ENCODE data around the gene FAM241B.

Gene FAM241B

DNA sequence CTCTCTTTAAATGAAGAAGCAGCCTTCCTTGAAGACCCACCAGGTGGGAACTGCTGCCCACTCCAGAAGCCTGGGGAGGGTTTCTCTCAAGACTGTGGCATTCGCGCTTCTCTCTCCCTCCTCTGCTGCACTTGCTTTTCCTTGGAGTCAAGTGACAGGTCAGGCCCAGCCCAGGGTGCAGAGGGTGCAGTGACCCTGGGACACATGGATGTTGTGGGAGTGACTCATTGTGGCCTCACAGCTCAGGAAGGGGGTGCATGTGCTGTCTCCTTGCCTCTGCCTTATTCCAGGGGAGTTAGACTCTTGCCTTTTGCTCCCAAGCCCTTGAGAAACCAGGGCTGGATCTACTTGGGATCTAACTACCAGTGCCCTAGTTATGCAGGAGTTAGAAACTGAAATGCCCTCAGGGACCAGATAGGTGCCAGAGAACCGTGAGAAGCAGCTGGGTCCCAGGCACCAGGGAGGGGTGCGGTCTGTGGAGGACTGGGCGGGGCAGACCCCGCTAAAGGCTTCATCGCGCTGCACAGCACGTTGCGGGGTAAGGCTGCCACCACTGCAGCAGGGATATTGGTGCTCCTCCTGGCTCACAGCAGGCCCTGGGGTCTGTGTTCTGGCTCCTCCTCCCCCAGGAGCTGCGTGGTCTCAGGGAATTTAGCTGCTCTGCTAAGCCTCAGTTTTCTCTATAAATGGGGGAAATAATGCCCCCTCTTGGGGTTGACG is 11.4 kb downstream of the FAM241B start:
- Histone ChIP-seq H3K36me3 (ENCODE audit: control insufficient read depth, insufficient read depth, low read length) (no peaks in the 10 kb centered on the region), H3K27ac (ENCODE audit: insufficient read depth, low read length, poor library complexity, severe bottlenecking) (no peak overlapping the region), H3K4me1 (ENCODE audit: control insufficient read depth, insufficient read depth, low read length, poor library complexity, severe bottlenecking) (no peaks in the 10 kb centered on the region), H3K9me3 (ENCODE audit: control insufficient read depth, low read length) (no peaks in the 10 kb centered on the region), H3K27me3 (replicated peaks; ENCODE audit: control insufficient read depth, insufficient read depth, low read length, poor library complexity, severe bottlenecking) (peaks cover 2% of the 10 kb centered on the region), H3K4me3 (ENCODE audit: insufficient read depth, low read depth, low read length, poor library complexity, severe bottlenecking) (no peak overlapping the region)
- no peak for DNase-seq

DNA sequence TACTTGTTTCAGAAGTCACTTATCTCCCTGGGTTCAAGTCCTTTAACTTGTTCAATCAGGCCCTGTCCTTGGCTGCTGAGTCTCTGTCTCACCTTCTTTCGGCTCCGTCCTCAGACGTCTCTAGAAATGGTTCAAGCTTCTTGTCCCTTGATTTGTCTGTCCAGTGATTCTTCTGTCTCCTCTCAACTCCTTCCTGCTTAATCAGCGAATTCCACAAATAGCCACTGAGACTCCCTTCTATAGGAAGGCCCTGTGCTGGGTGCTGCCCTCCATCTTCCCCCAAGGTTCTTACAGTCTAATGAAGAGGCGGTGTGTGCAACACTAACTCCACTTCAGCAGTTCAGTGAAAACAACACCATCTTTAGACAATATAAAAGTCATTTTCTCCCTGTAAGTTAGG is 12.7 kb downstream of the FAM241B start:
- DNase-seq: no peak
- Histone ChIP-seq H3K4me1 (ENCODE audit: control insufficient read depth, insufficient read depth, low read length, poor library complexity, severe bottlenecking) (no peaks in the 10 kb centered on the region), H3K4me3 (ENCODE audit: insufficient read depth, low read depth, low read length, poor library complexity, severe bottlenecking) (no peak overlapping the region), H3K27me3 (replicated peaks; ENCODE audit: control insufficient read depth, insufficient read depth, low read length, poor library complexity, severe bottlenecking) (peaks cover 2% of the 10 kb centered on the region), H3K36me3 (ENCODE audit: control insufficient read depth, insufficient read depth, low read length) (no peaks in the 10 kb centered on the region), H3K27ac (ENCODE audit: insufficient read depth, low read length, poor library complexity, severe bottlenecking) (no peak overlapping the region), H3K9me3 (ENCODE audit: control insufficient read depth, low read length) (no peaks in the 10 kb centered on the region)

DNA sequence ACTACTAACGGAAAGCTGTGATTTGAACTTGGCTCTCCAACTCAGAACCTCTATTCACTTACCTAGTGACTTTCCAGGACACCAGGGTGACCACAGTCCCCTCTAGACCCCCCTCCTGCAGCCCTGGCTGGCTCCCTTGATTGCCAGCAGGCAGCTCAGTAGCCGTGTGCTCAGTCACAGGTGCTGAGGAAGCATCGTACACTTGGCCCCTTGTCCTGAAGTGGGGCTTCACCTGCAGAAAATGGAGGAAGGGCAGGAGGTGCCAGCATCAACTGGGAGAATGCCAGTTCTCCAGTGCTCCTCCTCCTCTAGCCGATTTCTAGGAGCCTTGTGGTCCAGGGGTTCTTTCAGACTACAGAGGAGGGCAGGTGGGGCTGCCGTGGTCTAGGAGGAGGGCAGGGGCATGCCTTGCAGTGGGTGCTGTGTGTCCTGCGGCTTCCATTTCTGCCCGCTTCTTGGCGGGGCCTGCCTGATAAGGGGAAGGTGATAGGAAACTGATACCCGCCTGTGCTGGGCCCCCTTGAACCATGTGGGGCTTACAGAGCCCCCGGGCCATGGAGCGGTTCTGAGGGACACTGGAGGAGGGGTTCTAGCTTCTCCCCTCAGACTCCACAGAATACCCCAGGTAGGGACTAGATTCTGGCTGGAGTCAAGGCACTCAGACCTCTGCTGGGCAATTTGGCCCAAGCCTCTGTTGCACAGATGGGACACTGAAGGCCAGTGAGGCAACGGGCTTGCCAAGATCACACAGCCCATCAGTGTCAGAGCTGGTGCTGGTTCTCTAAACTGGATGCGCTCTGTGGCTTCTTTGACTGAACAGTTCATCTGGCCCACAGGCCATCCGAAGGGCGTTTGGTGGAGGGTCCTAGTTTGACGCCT is 14.0 kb downstream of the FAM241B start:
- H3K4me1 ChIP-seq (ENCODE audit: control insufficient read depth, insufficient read depth, low read length, poor library complexity, severe bottlenecking): no peaks in the 10 kb centered on the region
- DNase-seq: no peak
- no peaks in the 10 kb centered on the region for H3K9me3 ChIP-seq (ENCODE audit: control insufficient read depth, low read length)
- no peak overlapping the region for H3K27ac ChIP-seq (ENCODE audit: insufficient read depth, low read length, poor library complexity, severe bottlenecking)
- no peaks in the 10 kb centered on the region for H3K36me3 ChIP-seq (ENCODE audit: control insufficient read depth, insufficient read depth, low read length)
- H3K27me3 ChIP-seq (replicated peaks; ENCODE audit: control insufficient read depth, insufficient read depth, low read length, poor library complexity, severe bottlenecking): peaks cover 2% of the 10 kb centered on the region
- no peak overlapping the region for H3K4me3 ChIP-seq (ENCODE audit: insufficient read depth, low read depth, low read length, poor library complexity, severe bottlenecking)

DNA sequence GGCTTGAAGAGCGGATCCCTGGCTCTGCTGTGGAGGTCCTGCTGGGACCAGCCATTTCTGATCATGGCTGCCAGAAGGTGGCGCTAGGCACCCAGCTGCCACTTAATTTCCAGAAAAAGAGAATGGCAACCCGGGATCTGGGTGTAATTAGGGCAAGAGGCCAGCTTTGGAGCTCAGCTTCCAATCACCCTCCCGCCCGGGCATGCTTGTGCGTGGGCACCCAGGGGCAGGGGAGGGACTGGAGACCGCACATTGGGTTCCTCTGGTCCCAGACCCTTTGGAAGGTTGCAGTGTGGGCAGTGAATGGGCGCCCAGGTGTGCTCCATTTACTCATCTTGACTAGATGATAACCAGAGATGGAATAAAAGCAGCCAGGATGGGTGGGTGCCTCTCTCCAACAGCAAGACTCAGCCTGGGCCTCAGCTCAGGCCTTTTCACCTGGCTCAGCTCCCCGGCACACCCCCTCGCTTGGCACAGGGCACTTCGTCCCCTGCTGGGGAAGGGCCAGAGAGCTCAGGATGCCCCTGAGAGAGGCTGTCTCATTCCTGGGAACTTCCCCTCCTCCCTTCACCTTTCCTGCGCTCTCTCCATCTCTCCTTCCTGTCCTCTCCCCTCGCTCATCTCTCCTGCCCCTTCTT is 14.7 kb downstream of the FAM241B start:
- Histone ChIP-seq H3K27ac (ENCODE audit: insufficient read depth, low read length, poor library complexity, severe bottlenecking) (no peak overlapping the region), H3K4me3 (ENCODE audit: insufficient read depth, low read depth, low read length, poor library complexity, severe bottlenecking) (no peak overlapping the region), H3K9me3 (ENCODE audit: control insufficient read depth, low read length) (no peaks in the 10 kb centered on the region), H3K4me1 (ENCODE audit: control insufficient read depth, insufficient read depth, low read length, poor library complexity, severe bottlenecking) (no peaks in the 10 kb centered on the region), H3K27me3 (replicated peaks; ENCODE audit: control insufficient read depth, insufficient read depth, low read length, poor library complexity, severe bottlenecking) (peaks cover 2% of the 10 kb centered on the region), H3K36me3 (ENCODE audit: control insufficient read depth, insufficient read depth, low read length) (no peaks in the 10 kb centered on the region)
- peak in 1 of 3 donors; percentile 11 for DNase-seq

DNA sequence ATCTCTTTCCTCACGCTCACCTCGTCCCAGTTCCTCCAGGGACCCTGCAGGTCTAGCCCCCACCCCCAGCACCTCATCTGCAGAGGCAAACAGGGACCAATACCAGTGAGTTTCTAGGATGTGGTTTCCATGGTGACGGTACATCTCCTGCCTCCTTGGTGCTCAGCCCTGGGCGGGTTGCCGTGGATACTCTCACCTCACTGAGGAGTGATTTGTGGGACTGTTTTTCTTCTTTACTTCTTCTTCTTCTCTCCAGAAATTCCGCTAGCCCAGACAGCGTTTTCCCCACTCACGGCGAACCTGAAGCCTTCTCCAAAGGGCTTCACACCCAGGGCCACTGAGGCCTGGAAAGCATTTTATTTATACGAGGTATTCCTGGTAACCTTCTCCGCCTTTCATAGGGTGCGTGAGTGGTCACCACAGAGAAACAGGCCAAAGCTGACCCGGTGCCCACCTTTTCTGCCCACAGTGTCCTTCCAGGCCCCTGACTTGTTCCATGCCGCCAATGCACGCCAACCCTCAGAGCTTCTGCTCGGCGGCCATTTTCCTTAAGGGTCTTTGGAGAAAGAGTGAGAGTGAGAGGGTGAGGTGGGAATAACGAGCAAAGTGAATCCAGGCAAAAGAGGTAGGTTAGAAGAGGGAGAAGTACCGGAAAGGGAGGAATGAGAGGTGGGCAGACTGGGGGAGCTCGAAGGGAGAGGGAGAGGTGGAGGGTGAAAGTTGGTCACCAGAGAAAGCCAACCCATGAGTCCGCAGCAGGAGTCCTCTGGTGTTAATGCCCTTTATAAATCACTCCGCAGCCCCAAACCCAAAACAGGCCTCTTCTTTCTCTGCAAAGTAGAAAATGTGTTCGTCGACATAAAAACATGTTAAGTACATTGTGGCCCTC is 15.5 kb downstream of the FAM241B start:
- H3K4me3 ChIP-seq (ENCODE audit: insufficient read depth, low read depth, low read length, poor library complexity, severe bottlenecking): no peak overlapping the region
- H3K27me3 ChIP-seq (replicated peaks; ENCODE audit: control insufficient read depth, insufficient read depth, low read length, poor library complexity, severe bottlenecking): peaks cover 2% of the 10 kb centered on the region
- no peak overlapping the region for H3K27ac ChIP-seq (ENCODE audit: insufficient read depth, low read length, poor library complexity, severe bottlenecking)
- no peaks in the 10 kb centered on the region for H3K36me3 ChIP-seq (ENCODE audit: control insufficient read depth, insufficient read depth, low read length)
- no peaks in the 10 kb centered on the region for H3K9me3 ChIP-seq (ENCODE audit: control insufficient read depth, low read length)
- H3K4me1 ChIP-seq (ENCODE audit: control insufficient read depth, insufficient read depth, low read length, poor library complexity, severe bottlenecking): peaks cover 1% of the 10 kb centered on the region
- no peak for DNase-seq

DNA sequence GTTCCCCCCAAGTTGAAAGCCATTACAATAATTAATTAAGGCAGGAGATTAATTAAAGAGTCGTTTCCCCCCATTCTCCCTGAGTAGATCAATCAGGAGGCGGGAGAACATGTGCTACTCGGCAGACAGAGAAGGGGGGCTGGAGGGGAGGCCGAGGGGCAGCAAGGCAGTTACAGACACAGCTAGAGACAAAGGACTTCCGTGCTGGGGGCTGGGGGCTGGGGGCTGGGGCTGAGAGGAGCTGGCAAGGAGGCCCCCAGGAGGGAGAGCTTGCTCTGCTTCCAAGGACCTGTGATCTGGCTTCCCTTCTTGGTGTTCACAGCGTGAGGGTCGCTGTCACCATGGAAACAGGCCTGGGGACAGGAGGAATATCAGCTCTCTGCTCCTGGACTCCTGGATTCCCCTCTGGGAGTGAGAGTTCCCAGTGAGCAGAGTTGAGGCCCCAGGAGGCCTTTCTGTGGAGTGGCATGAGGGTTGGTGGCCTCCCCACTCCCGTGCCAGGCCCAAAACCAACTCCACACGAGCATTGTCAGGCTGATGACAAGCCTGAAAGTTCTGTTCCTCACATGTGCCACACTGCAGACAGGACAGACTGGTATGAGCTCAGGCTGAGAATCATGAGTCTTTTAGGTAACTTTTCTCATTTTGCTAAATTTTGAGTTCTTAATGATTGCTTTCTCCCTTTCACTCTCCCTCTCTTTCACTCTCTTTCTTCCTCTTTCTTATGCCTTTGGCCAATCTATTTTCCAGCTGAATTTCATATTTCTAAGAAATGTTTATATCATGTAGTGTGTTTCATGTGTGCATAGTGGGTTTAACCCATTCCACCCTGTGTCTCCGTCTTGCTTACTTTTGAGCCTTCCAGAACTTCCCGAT is 16.4 kb downstream of the FAM241B start:
- DNase-seq: no peak
- Histone ChIP-seq H3K36me3 (ENCODE audit: control insufficient read depth, insufficient read depth, low read length) (no peaks in the 10 kb centered on the region), H3K4me3 (ENCODE audit: insufficient read depth, low read depth, low read length, poor library complexity, severe bottlenecking) (no peak overlapping the region), H3K27ac (ENCODE audit: insufficient read depth, low read length, poor library complexity, severe bottlenecking) (no peak overlapping the region), H3K27me3 (replicated peaks; ENCODE audit: control insufficient read depth, insufficient read depth, low read length, poor library complexity, severe bottlenecking) (peaks cover 2% of the 10 kb centered on the region), H3K4me1 (ENCODE audit: control insufficient read depth, insufficient read depth, low read length, poor library complexity, severe bottlenecking) (peaks cover 8% of the 10 kb centered on the region), H3K9me3 (ENCODE audit: control insufficient read depth, low read length) (no peaks in the 10 kb centered on the region)

DNA sequence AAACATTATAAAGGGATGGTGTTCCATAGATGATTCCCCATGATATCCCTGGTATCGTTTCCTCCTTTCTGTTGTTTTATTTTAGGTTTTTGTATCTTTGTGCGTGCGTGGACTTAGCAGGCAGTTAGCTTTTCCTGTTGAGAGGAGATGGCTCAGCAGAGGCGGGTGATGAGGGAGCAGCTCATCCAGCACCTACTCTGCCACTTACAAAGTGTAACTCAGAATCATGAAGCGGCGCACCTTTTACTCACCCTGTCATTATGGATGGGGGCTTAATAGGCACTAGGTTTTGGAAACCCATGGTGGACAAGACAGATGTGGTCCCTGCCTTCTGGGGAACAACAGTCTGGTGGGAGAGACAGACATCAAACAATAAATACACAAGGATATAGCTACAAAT is 17.1 kb downstream of the FAM241B start:
- no peaks in the 10 kb centered on the region for H3K9me3 ChIP-seq (ENCODE audit: control insufficient read depth, low read length)
- DNase-seq: no peak
- peaks cover 2% of the 10 kb centered on the region for H3K27me3 ChIP-seq (replicated peaks; ENCODE audit: control insufficient read depth, insufficient read depth, low read length, poor library complexity, severe bottlenecking)
- H3K4me3 ChIP-seq (ENCODE audit: insufficient read depth, low read depth, low read length, poor library complexity, severe bottlenecking): no peak overlapping the region
- H3K4me1 ChIP-seq (ENCODE audit: control insufficient read depth, insufficient read depth, low read length, poor library complexity, severe bottlenecking): peaks cover 11% of the 10 kb centered on the region
- no peaks in the 10 kb centered on the region for H3K36me3 ChIP-seq (ENCODE audit: control insufficient read depth, insufficient read depth, low read length)
- H3K27ac ChIP-seq (ENCODE audit: insufficient read depth, low read length, poor library complexity, severe bottlenecking): no peak overlapping the region

DNA sequence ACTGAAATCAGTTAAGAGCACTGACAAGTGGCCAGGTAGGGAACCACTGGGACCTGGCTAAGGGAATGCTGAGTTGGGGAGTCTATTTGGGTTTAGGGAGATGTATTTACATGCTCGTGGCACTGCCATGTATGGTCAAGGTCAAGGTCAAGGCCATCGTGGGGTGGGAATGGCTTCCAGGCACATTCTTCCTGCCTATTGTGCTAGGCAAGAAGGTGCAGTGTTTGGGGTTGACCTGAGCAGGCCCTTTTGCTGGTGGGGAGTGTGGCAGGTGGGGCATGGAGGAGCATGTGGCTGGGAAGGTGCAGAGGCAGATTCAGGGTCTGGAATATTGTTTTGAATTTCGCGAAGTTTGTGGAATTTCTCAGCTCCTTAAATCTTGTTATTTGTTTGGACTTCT is 17.8 kb downstream of the FAM241B start:
- H3K27me3 ChIP-seq (replicated peaks; ENCODE audit: control insufficient read depth, insufficient read depth, low read length, poor library complexity, severe bottlenecking): peaks cover 2% of the 10 kb centered on the region
- peaks cover 11% of the 10 kb centered on the region for H3K4me1 ChIP-seq (ENCODE audit: control insufficient read depth, insufficient read depth, low read length, poor library complexity, severe bottlenecking)
- DNase-seq: no peak
- H3K9me3 ChIP-seq (ENCODE audit: control insufficient read depth, low read length): no peaks in the 10 kb centered on the region
- no peak overlapping the region for H3K27ac ChIP-seq (ENCODE audit: insufficient read depth, low read length, poor library complexity, severe bottlenecking)
- H3K4me3 ChIP-seq (ENCODE audit: insufficient read depth, low read depth, low read length, poor library complexity, severe bottlenecking): no peak overlapping the region
- no peaks in the 10 kb centered on the region for H3K36me3 ChIP-seq (ENCODE audit: control insufficient read depth, insufficient read depth, low read length)

DNA sequence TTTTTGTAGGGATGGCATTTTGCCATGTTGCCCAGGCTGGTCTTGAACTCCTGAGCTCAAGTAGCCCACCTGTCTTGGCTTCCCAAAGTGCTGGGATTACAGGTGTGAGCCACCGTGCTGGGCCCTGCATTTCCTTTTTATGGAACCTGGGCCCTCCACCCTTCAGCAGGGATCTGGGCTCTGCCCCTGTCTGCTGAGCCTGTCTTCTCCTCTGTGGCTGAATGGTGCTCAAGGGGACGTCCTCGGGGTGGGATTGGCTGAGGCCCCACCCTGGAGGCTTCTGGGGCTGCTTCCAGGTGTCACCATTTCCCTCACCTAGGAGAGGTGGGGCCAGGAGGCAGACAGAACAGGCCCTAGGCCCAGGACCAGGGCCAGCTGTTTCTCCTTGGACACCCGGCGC is 18.4 kb downstream of the FAM241B start:
- Histone ChIP-seq H3K4me1 (ENCODE audit: control insufficient read depth, insufficient read depth, low read length, poor library complexity, severe bottlenecking) (peaks cover 11% of the 10 kb centered on the region), H3K27ac (ENCODE audit: insufficient read depth, low read length, poor library complexity, severe bottlenecking) (no peak overlapping the region), H3K27me3 (replicated peaks; ENCODE audit: control insufficient read depth, insufficient read depth, low read length, poor library complexity, severe bottlenecking) (peaks cover 2% of the 10 kb centered on the region)

More for the DNA sequence above, 18.4 kb downstream of the FAM241B start:
- H3K9me3 ChIP-seq (ENCODE audit: control insufficient read depth, low read length): no peaks in the 10 kb centered on the region
- no peaks in the 10 kb centered on the region for H3K36me3 ChIP-seq (ENCODE audit: control insufficient read depth, insufficient read depth, low read length)
- DNase-seq: no peak
- no peak overlapping the region for H3K4me3 ChIP-seq (ENCODE audit: insufficient read depth, low read depth, low read length, poor library complexity, severe bottlenecking)

All from effector memory CD4-positive, alpha-beta T cell (primary cell).